Stimulated activated CD4-positive, alpha-beta T cell treated with anti-CD3 and anti-CD28 coated beads, Interleukin-1b, Interleukin-23, amount 100 ng/mL, for 4 hours (primary cell): ENCODE results near the gene TUBB1.
A peak's percentile ranks its signal among the peaks of the same experiment; 100 is the strongest.
"Not testable (repeated sequence)": the region's sequence is repeated elsewhere in the genome, so short reads cannot be mapped to it uniquely, and the experiment has no call there.

Experiments used
- DNase-seq, 2 donors: peaks; one replicate each; pipeline ENCODE4 v3.0.0-alpha.2; 2020; ENCODE audit warnings: low read depth in 2 of 2

TUBB1 gene

DNA sequence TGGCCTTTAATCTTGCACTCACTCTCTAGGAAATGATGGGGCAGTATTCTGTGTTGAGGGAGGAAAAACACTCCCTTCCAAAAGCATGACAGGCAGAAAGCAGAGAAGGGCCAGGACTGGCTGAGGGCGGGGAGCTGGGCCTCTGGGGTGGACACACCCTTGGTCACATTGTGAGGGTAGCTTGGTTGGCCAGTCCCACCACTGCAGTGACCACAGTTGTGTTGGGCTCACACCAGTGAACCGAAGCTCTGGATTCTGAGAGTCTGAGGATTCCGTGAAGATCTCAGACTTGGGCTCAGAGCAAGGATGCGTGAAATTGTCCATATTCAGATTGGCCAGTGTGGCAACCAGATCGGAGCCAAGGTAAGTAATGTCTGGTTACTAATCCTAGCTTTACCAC lies at the start of gene TUBB1:
Gene TUBB1, plus strand, starts transcription at position 213 of the 400 bp plus-strand sequence. Its CDS starts 94 bp downstream, at position 307.
- DNase-seq, result no peak

GRCh38 chr20:58969439-58969838 lies 49.8 kb upstream of the TUBB1 start:
- no peak for DNase-seq

- DNase-seq, result no peak
Measured at GRCh38 chr20:58970146-58970545, 49.1 kb upstream of the TUBB1 start.

DNA sequence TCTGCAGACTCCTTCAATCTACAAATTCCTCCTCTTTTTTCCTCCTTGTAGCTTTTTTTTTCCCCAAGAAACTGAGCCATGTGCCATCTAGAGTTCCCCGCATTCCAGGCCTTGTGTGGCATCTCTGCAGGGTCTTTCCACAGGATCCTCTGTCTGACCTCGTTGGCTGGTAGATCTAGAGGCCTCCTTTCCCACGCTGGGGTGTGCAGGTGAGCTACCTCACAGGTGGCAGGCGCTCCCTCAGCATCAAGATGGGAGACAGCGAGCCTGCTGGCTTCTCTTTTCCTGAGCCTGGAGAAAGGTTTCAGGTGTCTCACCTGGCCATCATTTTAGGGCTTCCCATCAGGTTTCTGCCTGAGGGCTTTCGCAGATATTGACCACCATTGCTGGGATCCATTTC lies 47.8 kb upstream of the TUBB1 start:
- DNase-seq, result no peak

GRCh38 chr20:58973179-58973578 lies 46.0 kb upstream of the TUBB1 start:
- no peak for DNase-seq

DNA sequence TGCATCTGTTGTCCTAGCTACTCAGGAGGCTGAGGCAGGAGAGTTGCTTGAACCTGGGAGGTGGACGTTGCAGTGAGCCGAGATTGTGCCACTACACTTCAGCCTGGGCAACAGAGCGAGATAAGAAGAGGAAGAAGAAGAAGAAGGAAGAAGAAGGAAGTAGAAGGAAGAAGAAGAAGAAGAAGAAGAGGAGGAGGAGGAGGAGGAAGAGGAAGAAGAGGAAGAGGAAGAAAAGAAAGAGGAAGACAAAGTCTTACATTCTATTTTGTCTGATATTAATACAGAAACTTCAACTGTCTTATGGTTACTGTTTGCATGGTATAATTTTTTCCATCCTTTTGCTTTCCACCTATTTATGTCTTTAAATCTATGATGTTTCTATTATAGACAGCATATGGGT lies 45.4 kb upstream of the TUBB1 start:
- DNase-seq, result no peak

GRCh38 chr20:58975353-58975752 lies 43.9 kb upstream of the TUBB1 start:
- DNase-seq, result no peak

DNA sequence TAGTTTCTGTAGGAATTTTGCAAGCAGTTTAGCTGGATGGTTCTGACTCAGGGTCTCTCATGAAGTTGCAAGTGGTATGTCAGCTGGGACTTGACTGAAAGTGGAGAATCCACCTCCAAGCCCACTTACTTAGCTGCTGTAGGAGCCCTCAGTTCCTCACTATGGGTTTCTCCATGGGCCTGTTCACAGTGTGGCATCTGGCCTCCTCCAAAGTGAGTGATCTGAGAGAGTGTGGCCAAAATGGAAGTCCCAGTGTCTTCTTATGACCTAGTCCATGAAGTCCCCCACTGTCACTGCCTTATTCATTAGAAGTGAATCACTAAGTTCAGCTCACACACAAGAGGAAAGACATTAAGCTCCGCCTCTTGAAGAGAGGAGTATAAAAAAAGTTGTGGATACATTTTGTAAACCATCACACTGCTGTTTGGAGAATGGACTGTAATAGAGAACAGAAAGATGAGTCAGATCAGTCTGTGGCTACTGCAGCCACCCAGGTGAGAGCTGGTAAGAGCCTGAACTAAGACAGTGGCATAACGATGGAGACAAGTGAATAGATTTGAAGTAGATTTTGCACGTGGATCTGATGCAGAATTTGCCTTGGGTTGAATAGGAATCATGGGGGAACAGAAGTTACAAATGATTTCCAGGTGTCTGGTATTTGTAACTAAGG lies 43.0 kb upstream of the TUBB1 start:
- no peak for DNase-seq

DNA sequence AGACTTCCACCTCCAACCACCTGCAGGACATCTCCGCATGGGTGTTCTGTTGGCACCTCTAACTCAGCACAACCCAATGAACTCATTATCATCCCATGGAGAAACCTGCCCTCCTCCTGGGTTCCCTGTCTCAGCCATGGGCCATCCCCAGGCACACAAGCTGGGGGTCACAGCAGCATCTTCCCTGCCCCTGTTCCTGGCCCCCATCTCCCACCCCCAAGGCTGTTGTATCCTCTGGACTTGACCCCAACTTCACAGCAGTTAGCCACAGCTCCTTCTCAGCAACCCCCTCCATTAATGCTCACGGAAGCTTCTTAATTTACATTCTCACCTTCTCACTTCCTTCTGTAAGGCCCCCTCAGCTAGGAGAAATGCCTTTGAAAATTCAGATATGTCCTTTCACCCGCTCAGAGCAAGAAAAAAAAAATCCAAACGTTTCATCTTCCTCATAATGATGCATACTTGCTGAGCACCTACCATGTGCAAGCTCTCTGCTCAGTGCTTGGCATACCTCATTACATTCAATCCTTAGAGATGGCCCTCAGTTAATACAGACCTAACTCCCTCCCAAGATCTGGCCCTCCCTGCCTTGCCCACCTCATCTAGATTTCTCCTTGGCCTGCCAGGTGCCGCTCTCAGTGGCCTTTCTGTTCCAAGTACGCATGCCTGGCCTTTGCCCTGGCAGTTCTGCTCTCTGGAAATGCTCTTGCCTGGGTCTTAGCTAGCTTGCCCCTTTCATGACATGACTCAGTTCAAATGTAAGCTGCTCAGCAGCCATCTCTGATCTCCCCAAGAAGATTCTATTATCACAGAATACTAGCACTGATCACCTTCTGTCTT lies 40.7 kb upstream of the TUBB1 start:
- DNase-seq, result no peak

GRCh38 chr20:58980711-58981627 lies 38.3 kb upstream of the TUBB1 start, which contains the start of gene NELFCD:
Gene NELFCD, plus strand, starts transcription at chr20:58981256. Its CDS starts 54 bp downstream, at chr20:58981310.
- DNase-seq, result peak; percentile 89 to 95

GRCh38 chr20:58981628-58982364 lies 37.4 kb upstream of the TUBB1 start:
- no peak for DNase-seq

DNA sequence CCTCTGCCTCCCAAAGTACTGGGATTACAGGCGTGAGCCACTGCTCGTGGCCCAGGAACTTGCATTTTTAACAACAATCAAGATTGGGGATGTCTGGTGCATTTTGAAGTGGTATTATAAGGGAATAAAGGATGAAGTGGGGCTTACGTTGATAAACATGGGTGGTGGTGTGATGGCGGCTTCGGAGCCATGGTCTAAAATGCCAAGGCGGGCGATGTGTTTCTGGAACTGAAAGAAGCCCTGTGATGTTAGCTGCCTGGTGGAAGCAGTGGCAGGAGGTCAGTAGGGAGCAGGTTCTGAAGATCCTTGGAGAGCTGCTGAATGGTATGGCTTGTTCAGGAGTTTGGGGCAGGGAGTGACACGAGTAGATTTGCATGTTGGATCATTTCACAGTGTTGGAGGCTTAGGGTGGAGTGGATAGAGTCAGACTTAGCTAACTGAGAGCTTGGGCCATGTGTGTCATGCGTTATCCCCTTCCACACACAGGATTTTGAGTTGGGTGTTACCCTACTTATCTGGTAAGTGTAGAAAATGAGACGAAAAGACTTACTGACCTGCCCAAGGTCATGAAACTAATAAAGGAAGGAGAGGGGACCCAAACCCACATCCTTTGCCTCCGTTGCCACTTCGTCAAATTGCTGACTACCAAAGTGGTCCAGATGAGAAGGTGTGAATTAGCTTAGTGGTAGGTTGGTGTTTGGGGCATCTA lies 36.7 kb upstream of the TUBB1 start:
- DNase-seq, result no peak

GRCh38 chr20:58983115-58983468 lies 36.1 kb upstream of the TUBB1 start:
- DNase-seq, result not testable (repeated sequence)

DNA sequence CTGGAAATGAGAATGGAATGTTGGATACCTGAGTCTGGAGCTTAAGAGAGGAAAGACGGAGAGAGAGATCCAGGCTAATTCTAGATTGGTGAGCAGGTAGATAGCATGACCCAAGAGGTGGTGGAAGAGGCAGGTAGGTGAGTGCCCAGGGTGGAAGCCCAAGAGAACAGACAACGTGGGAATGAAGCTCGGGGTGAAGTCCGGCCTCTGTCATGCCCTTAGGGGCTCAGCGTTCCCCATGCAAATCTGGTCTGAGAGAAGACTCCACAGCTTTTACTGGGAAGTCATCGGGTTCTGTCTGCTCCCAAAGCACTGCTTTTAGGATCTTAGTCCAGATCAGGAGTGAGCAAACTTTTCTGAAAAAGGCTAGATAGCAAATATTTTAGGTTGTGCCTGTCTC lies 34.5 kb upstream of the TUBB1 start:
- DNase-seq, result no peak

DNA sequence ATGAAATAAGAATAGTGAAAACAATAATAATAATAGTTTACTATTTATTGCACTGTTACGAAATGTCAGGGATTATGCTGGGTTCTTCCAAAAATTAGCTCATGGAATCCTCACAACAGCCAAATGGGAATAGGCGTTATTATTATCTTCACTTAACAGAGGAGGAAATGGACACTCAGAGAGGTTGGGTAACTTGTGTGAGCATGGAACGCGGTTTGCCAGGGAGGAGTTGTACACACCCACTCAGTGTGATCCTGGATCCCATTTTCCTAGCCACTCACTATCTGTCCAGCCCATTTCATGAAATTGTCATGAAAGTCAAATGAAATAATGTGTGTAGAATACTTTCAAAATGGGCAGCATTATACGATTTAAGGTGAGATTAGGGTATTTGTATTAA lies 33.6 kb upstream of the TUBB1 start:
- no peak for DNase-seq

GRCh38 chr20:58986286-58986967 lies 32.8 kb upstream of the TUBB1 start:
- DNase-seq, result no peak

- no peak for DNase-seq
Measured at GRCh38 chr20:58986968-58987517, 32.2 kb upstream of the TUBB1 start.

GRCh38 chr20:58987790-58988564 lies 31.3 kb upstream of the TUBB1 start:
- DNase-seq, result no peak

DNA sequence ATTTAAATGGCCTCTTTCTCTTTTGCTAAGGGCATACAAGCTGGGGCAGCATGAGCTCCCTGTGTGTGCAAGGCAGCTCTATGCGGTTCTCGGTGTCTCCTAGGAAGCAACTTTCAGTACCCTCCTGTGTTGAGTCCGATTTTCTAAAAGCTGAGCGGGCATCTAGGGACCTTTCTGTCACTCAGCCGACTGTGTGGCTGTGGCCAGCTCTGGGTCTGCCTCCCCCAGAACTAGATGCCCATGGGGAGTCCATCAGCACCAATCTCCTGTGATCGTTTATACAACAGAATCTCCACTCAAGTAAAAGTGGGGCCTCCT lies 30.7 kb upstream of the TUBB1 start:
- DNase-seq, result no peak
